GM15510 (cell line): ENCODE results near the gene DAZAP1.

ENCODE experiments used
- POLR2A ChIP-seq: IDR thresholded peaks from 3 replicates; pipeline ENCODE4 v1.6.1; 2011; ENCODE audit warnings: borderline replicate concordance; ENCODE audit not compliant: insufficient read length; ENCODE audit errors: extremely low read depth

The DAZAP1 gene

DNA sequence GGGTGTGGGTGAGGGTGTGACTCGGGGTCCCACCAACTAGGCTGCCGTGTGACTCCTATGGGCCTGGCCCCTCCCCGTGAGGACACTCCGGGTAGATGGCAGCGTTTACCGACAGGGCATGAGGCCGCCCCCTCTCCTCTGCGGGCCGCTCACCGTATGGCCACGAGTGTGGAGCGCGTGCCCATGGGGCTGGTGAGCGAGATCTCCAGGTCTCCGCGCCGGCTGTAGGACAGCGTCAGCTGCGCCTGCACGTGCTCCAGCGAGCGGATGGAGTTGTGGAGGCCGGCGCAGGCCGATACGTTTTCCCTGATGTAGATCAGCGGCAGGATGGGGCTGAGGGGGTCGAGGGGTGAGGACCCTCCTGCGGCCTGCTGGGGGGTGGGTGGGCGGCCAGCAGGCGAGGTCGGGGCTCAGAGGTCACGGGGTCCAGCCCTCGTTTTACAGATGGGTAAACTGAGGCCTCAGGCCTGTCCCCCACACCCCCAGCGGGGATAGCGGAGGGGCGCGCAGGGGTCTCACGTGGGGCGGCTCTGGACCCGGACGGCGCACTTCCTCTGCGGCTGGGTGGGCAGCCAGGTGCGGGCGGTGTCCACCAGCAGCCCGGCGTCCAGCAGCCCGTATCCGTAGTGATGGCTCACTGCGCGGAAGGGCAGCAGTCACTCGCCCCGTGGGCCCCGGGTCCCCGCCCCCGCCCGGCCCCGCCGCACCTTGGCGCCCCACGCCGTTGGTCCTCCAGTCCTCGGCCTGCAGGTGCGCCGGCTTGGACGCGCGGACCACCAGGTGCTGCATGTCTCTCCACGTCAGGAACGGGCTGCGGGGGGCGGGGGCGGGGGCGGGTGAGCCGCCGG lies 76.0 kb downstream of the DAZAP1 start:
- TF ChIP-seq POLR2A: no peak

- TF ChIP-seq POLR2A: no peak
Measured at GRCh38 chr19:1483979-1484428, 76.6 kb downstream of the DAZAP1 start.
